Thymus (tissue), 2 donors: Measurements from ENCODE around the gene PCDHA7. TPM values are rescaled to one million over a fixed set of nuclear protein-coding genes. Genes with fewer than 3 reads are reported as not detected.

Source experiments
- polyA plus RNA-seq: library from polyadenylated mRNA; stranded (reverse); fragments of 200-250 nt; gene quantifications from one replicate; pipeline ENCODE4 v1.2.3, GENCODE V29; 2013
- total RNA-seq: library from RNA; stranded (reverse); fragments of 120-200 nt; gene quantifications from one replicate; pipeline ENCODE4 v1.2.4, GENCODE V29; 2013
- donor health status: healthy.

Gene PCDHA7
- total and polyA plus RNA-seq, 2 donors: under 0.01 to 0.02 TPM

Other genes starting within 250 kb of the PCDHA7 start
- 23.7 TPM for gene CD14, start 201.1 kb upstream of the PCDHA7 start, total RNA-seq
- 48.6 TPM for gene CD14, start 201.1 kb upstream of the PCDHA7 start, polyA plus RNA-seq
- 10.5 TPM for gene TMCO6, start 194.8 kb upstream of the PCDHA7 start, total RNA-seq
- gene TMCO6, start 194.8 kb upstream of the PCDHA7 start, polyA plus RNA-seq: 18.4 TPM
- gene NDUFA2, start 186.6 kb upstream of the PCDHA7 start, total RNA-seq: 89.7 TPM
- gene NDUFA2, start 186.6 kb upstream of the PCDHA7 start, polyA plus RNA-seq: 193 TPM
- gene IK, start 186.4 kb upstream of the PCDHA7 start, total RNA-seq: 139 TPM
- 94.2 TPM for gene IK, start 186.4 kb upstream of the PCDHA7 start, polyA plus RNA-seq
- gene WDR55, start 169.4 kb upstream of the PCDHA7 start, total RNA-seq: 9.7 TPM
- gene WDR55, start 169.4 kb upstream of the PCDHA7 start, polyA plus RNA-seq: 24.0 TPM
- 0.52 TPM for gene DND1, start 160.7 kb upstream of the PCDHA7 start, total RNA-seq
- 5.0 TPM for gene DND1, start 160.7 kb upstream of the PCDHA7 start, polyA plus RNA-seq
- 45.4 TPM for gene HARS1, start 142.9 kb upstream of the PCDHA7 start, total RNA-seq
- gene HARS1, start 142.9 kb upstream of the PCDHA7 start, polyA plus RNA-seq: 58.8 TPM
- gene HARS2, start 142.8 kb upstream of the PCDHA7 start, total RNA-seq: 23.4 TPM
- 32.6 TPM for gene HARS2, start 142.8 kb upstream of the PCDHA7 start, polyA plus RNA-seq
- 104 TPM for gene ZMAT2, start 133.8 kb upstream of the PCDHA7 start, total RNA-seq
- gene ZMAT2, start 133.8 kb upstream of the PCDHA7 start, polyA plus RNA-seq: 75.1 TPM
- gene PCDHA1, start 48.1 kb upstream of the PCDHA7 start, total RNA-seq: not detected
- not detected for gene PCDHA1, start 48.1 kb upstream of the PCDHA7 start, polyA plus RNA-seq
- not detected for gene PCDHA2, start 39.4 kb upstream of the PCDHA7 start, total RNA-seq
- 0.02 TPM for gene PCDHA2, start 39.4 kb upstream of the PCDHA7 start, polyA plus RNA-seq
- under 0.01 TPM for gene PCDHA3, start 33.2 kb upstream of the PCDHA7 start, total RNA-seq
- gene PCDHA3, start 33.2 kb upstream of the PCDHA7 start, polyA plus RNA-seq: 0.07 TPM
- 0.05 TPM for gene PCDHA4, start 27.2 kb upstream of the PCDHA7 start, total RNA-seq
- 0.05 TPM for gene PCDHA4, start 27.2 kb upstream of the PCDHA7 start, polyA plus RNA-seq
- not detected for gene PCDHA5, start 12.7 kb upstream of the PCDHA7 start, total RNA-seq
- 0.02 TPM for gene PCDHA5, start 12.7 kb upstream of the PCDHA7 start, polyA plus RNA-seq
- 0.05 TPM for gene PCDHA6, start 6.3 kb upstream of the PCDHA7 start, total RNA-seq
- gene PCDHA6, start 6.3 kb upstream of the PCDHA7 start, polyA plus RNA-seq: 0.05 TPM
- gene PCDHA8, start 6.9 kb downstream of the PCDHA7 start, total RNA-seq: not detected
- gene PCDHA8, start 6.9 kb downstream of the PCDHA7 start, polyA plus RNA-seq: 0.02 TPM
- not detected for gene PCDHA9, start 14.1 kb downstream of the PCDHA7 start, total RNA-seq
- not detected for gene PCDHA9, start 14.1 kb downstream of the PCDHA7 start, polyA plus RNA-seq
- under 0.01 TPM for gene PCDHA10, start 21.6 kb downstream of the PCDHA7 start, total RNA-seq
- 0.02 TPM for gene PCDHA10, start 21.6 kb downstream of the PCDHA7 start, polyA plus RNA-seq
- 0.05 TPM for gene PCDHA11, start 34.7 kb downstream of the PCDHA7 start, total RNA-seq
- gene PCDHA11, start 34.7 kb downstream of the PCDHA7 start, polyA plus RNA-seq: under 0.01 TPM
- gene PCDHA12, start 41.0 kb downstream of the PCDHA7 start, total RNA-seq: under 0.01 TPM
- not detected for gene PCDHA12, start 41.0 kb downstream of the PCDHA7 start, polyA plus RNA-seq
- under 0.01 TPM for gene PCDHA13, start 47.9 kb downstream of the PCDHA7 start, total RNA-seq
- under 0.01 TPM for gene PCDHA13, start 47.9 kb downstream of the PCDHA7 start, polyA plus RNA-seq
- gene PCDHAC1, start 92.0 kb downstream of the PCDHA7 start, total RNA-seq: 0.05 TPM
- gene PCDHAC1, start 92.0 kb downstream of the PCDHA7 start, polyA plus RNA-seq: 0.02 TPM
- 0.38 TPM for gene PCDHAC2, start 132.2 kb downstream of the PCDHA7 start, total RNA-seq
- gene PCDHAC2, start 132.2 kb downstream of the PCDHA7 start, polyA plus RNA-seq: 0.02 TPM
- 0.05 TPM for gene PCDHB1, start 217.1 kb downstream of the PCDHA7 start, total RNA-seq
- 0.02 TPM for gene PCDHB1, start 217.1 kb downstream of the PCDHA7 start, polyA plus RNA-seq